Activated CD4-positive, alpha-beta memory T cell treated with anti-CD3 and anti-CD28 coated beads, Interleukin-2, amount 10 ng/mL, durations not matched to agents 7 days and 5 days (primary cell): ENCODE data around the gene SMCO2. TPM values are rescaled to one million over a fixed set of nuclear protein-coding genes. Genes with fewer than 3 reads are reported as not detected.

Experiments
- CTCF ChIA-PET: fragments of 350-600 bp; sonication (Branson Sonifier 250); formaldehyde crosslinking; loops from one replicate; lab custom pipeline; 2021; ENCODE audit warnings: antibody characterized with exemption, inconsistent platforms; lab: Charles Lee
- POLR2A ChIA-PET: fragments of 350-600 bp; sonication (Branson Sonifier 250); formaldehyde crosslinking; loops from one replicate; lab custom pipeline; 2021; ENCODE audit warnings: antibody characterized with exemption; lab: Charles Lee
- DNase-seq: peaks from one replicate; pipeline ENCODE4 v3.0.0-alpha.2; 2020
- H3K27ac Mint-ChIP-seq: one replicate; pipeline ENCODE4 v1.8.0; 2021; ENCODE audit warnings: mild to moderate bottlenecking, mixed read lengths
- H3K27me3 Mint-ChIP-seq: one replicate; pipeline ENCODE4 v1.8.0; 2021; ENCODE audit warnings: mixed read lengths
- H3K36me3 Mint-ChIP-seq: one replicate; pipeline ENCODE4 v1.8.0; 2021; ENCODE audit warnings: low read depth, mixed read lengths
- H3K4me1 Mint-ChIP-seq: one replicate; pipeline ENCODE4 v1.8.0; 2021; ENCODE audit warnings: mixed read lengths
- H3K4me3 Mint-ChIP-seq: one replicate; pipeline ENCODE4 v1.8.0; 2021; ENCODE audit warnings: mild to moderate bottlenecking, mixed read lengths
- H3K9me3 Mint-ChIP-seq: one replicate; pipeline ENCODE4 v1.8.0; 2021; ENCODE audit warnings: mixed read lengths
- total RNA-seq, 2 experiments: library from RNA; stranded (reverse); gene quantifications; one replicate each; pipeline ENCODE4 v1.2.3, GENCODE V29; 2021

SMCO2 gene
- total RNA-seq, 2 experiments from 2014 or later, result 0.38 to 0.60 TPM

DNA sequence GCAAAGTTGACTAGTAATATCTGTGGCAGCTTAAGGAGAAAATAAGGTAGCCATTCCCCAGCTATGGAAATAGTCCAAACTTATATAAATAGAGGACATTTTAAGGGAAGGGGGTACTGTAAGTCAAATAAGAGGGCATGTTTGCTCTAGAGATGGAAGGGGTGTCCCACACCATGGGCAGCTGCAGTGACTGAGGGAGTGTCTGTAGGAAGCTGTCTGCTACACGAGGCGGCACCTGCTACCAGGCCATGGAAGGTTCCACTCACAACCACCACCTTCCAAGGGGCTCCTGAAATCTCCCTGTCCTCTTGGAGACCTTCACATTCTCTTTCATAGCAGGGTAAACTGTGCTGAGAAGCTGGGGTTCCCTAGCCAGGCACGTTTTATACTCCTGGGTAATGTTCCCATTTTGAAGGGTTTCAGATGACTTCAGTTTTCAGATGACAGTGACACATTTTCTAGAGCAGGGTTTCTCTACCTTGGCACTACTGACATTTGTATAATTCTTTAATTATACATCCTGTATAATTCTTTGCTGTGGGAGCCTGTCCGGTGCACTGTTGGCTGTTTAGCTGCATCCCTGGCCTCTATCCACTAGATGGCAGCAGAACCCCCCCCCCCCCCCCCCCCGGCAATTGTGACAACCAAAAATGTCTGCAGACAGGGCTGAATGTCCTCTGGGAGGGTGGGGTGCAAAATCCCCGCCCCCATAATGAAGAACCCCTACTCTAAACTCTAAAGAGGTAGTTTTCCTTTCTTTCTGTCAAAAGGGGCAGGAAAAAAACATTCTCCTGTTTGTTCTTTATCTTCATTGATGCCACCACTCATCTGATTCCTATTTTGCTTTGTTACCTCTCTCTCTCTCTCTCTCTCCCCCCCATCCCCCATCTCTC lies 11.6 kb upstream of the SMCO2 start:
- peak; percentile 32 for DNase-seq
- H3K4me1 Mint-ChIP-seq, result peaks cover 31% of the 10 kb centered on the region
- H3K27ac Mint-ChIP-seq, result no peak overlapping the region
- peaks cover 11% of the 10 kb centered on the region for H3K36me3 Mint-ChIP-seq
- CTCF ChIA-PET, result interaction anchor here (0.7 to 2.4 kb wide), 19 partner anchors 9 to 386 kb away, joined by 3 to 8 read pairs (median 4); partner anchors contain the start of gene PPFIBP1
- H3K9me3 Mint-ChIP-seq, result no peaks in the 10 kb centered on the region
- H3K4me3 Mint-ChIP-seq, result no peak overlapping the region
- POLR2A ChIA-PET, result interaction anchor here (0.8 kb wide), 1 partner anchor 26 kb away, joined by 3 read pairs; no protein-coding TSS in a partner anchor
- H3K27me3 Mint-ChIP-seq, result peaks cover 8% of the 10 kb centered on the region

DNA sequence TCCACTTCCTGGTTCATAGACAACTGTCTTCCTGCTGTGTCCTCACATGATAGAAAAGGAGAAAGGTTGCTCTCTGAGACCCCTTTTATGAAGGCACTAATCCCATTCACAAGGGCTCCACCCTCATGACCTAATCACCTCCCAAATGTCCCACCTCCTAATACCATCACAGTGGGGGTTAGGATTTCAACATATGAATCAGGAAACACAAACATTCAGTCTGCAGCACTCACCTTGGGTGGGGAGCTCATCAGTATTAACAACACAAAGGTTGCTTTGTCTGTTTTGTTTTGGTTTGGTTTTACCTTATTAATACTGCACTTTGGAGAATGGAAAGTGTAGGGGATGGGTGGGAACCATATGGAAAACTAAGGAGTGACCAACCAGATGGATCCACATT lies 10.5 kb upstream of the SMCO2 start:
- Mint-ChIP-seq H3K4me3 (no peak overlapping the region), H3K36me3 (peaks cover 11% of the 10 kb centered on the region), H3K27ac (no peak overlapping the region), H3K9me3 (no peaks in the 10 kb centered on the region), H3K27me3 (peaks cover 10% of the 10 kb centered on the region), H3K4me1 (peaks cover 25% of the 10 kb centered on the region)
- no peak for DNase-seq
- ChIA-PET POLR2A (interaction anchor here (1.0 kb wide), 1 partner anchor 116 kb away, joined by 3 read pairs; no protein-coding TSS in a partner anchor), CTCF (interaction anchor here (0.7 to 2.4 kb wide), 6 partner anchors 14 to 269 kb away, joined by 3 to 6 read pairs (median 4); no protein-coding TSS in a partner anchor)

DNA sequence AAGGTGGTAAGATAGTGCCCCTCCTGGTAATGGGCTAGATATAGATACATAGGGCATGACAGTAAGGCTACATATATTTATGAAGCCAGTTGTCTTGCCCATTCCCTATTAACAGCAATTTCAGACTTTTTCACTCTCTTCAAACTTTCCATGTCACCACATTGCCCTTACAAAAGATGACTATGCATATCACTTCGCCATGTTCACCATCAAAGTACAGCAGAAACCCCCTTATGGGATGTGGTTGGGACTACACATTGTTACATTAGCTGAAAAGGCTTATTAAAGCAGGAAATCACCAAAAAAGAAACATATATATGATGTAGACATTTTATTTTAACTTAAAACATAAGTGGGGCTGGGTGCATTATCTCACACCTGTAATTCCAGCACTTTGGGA lies 9.8 kb upstream of the SMCO2 start:
- Mint-ChIP-seq H3K4me1 (peaks cover 18% of the 10 kb centered on the region), H3K27ac (no peak overlapping the region), H3K36me3 (peaks cover 4% of the 10 kb centered on the region), H3K9me3 (no peaks in the 10 kb centered on the region), H3K4me3 (no peak overlapping the region), H3K27me3 (peaks cover 10% of the 10 kb centered on the region)
- DNase-seq, result no peak
- CTCF ChIA-PET, result interaction anchor here (1.1 to 2.1 kb wide), 3 partner anchors 14 to 216 kb away, joined by 3 to 5 read pairs (median 3); no protein-coding TSS in a partner anchor
- POLR2A ChIA-PET, result interaction anchor here (0.8 to 1.0 kb wide), 2 partner anchors 23 to 115 kb away, joined by 3 read pairs; no protein-coding TSS in a partner anchor

DNA sequence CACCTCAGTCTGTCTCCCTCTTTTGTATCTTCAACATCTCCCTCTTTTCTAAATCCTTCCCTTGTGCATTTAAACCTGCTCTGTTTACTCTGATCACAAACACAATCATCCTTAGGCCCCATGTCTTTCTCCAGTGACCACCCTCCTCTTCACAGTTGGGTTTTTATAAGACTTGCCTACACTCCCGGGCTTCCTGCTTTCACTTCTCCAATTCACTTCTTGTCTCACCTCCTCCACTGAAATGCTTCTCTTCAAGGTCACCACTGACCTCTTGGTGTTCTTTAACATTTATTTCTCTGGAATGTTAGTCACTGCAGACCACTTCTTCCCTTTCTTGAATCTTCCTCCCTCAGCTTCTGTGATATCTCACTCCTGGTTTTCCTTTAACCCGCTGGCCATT lies 8.7 kb upstream of the SMCO2 start:
- H3K4me1 Mint-ChIP-seq, result peaks cover 16% of the 10 kb centered on the region
- H3K4me3 Mint-ChIP-seq, result no peak overlapping the region
- CTCF ChIA-PET, result interaction anchor here (1.6 kb wide), 1 partner anchor 49 kb away, joined by 3 read pairs; no protein-coding TSS in a partner anchor
- no peak overlapping the region for H3K27ac Mint-ChIP-seq
- peaks cover 10% of the 10 kb centered on the region for H3K27me3 Mint-ChIP-seq
- H3K36me3 Mint-ChIP-seq, result peaks cover 2% of the 10 kb centered on the region
- POLR2A ChIA-PET, result no interaction called here
- no peak for DNase-seq
- no peaks in the 10 kb centered on the region for H3K9me3 Mint-ChIP-seq

DNA sequence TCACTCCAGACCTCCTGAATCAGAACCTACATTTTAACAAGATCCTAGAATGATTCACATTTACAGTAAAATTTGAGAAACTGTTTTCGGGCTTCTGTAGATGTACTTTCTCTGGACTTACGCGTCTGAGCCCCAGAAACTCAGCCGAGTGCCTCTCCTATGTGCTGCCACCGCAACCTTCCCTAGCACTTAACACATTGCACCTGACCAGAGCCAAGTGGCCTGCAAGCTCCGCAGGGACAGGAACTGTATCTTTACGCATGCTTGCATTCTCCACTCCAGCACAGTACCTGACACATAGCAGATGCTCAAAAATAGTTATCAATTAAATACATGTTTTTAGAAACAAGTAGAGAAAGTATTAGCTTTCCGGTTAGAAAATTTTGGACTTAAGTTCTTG lies 1.2 kb downstream of the SMCO2 start:
- Mint-ChIP-seq H3K9me3 (no peaks in the 10 kb centered on the region), H3K27ac (no peak overlapping the region), H3K27me3 (peaks cover 5% of the 10 kb centered on the region), H3K4me3 (no peak overlapping the region), H3K36me3 (peaks cover 2% of the 10 kb centered on the region), H3K4me1 (no peaks in the 10 kb centered on the region)
- ChIA-PET POLR2A (no interaction called here), CTCF (no interaction called here)
- DNase-seq, result no peak

DNA sequence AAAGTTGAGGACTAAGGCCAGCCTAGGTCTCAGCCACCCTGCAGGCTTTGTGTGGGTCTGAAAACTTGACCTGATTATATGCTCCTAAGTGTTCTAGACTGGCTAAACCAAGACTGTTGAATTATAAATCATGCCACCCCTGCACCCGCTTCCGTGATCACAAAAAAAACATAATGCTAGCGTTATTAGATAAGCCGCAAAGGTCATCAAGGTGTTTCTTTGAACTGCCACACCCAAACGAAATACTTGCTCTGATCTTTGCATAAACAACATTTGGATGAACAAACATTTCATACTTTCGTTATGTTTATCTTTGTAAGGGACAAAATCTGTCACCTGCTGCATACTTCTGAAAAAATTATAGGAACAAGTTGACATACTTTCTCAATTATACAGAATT lies 2.5 kb downstream of the SMCO2 start:
- CTCF ChIA-PET, result interaction anchor here (0.5 kb wide), 1 partner anchor 28 kb away, joined by 4 read pairs; no protein-coding TSS in a partner anchor

DNA sequence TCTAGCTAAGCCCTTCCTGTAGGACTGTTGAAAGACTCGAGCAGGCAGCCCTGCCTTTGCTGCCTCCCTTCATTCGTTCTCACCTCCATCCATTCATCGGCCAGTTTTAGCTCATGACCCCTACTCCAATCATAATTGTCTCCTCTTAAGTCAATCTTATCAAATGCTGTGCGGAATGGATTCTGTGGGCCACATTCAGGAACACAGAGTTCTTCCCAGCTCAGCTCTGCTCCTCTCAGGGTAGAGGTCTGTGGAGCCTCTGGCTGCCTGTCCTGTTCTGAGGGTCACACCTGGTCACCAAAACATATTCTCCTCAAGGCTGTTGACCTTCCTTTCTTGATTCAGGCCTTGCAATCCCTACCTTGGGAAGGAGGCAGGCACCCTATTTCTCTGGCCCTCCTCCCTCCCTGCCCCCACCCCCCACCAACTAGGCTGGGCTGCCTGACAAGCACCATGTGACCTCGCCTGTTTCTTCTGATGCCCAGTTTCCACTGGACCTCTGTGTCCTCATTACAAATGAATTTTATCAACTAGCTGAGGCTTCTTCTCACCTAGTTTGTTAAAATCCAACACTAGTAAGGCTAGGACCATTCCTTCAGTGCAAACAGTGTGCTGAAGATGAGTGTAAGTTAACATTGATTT lies 3.5 kb downstream of the SMCO2 start:
- H3K4me3 Mint-ChIP-seq, result no peak overlapping the region
- no peaks in the 10 kb centered on the region for H3K4me1 Mint-ChIP-seq

More for the DNA sequence above, 2.5 kb downstream of the SMCO2 start:
- H3K9me3 Mint-ChIP-seq, result no peaks in the 10 kb centered on the region
- peaks cover 8% of the 10 kb centered on the region for H3K27me3 Mint-ChIP-seq
- H3K27ac Mint-ChIP-seq, result no peak overlapping the region
- H3K4me1 Mint-ChIP-seq, result no peaks in the 10 kb centered on the region
- POLR2A ChIA-PET, result no interaction called here
- no peak overlapping the region for H3K4me3 Mint-ChIP-seq
- DNase-seq, result no peak
- peaks cover 2% of the 10 kb centered on the region for H3K36me3 Mint-ChIP-seq

DNA sequence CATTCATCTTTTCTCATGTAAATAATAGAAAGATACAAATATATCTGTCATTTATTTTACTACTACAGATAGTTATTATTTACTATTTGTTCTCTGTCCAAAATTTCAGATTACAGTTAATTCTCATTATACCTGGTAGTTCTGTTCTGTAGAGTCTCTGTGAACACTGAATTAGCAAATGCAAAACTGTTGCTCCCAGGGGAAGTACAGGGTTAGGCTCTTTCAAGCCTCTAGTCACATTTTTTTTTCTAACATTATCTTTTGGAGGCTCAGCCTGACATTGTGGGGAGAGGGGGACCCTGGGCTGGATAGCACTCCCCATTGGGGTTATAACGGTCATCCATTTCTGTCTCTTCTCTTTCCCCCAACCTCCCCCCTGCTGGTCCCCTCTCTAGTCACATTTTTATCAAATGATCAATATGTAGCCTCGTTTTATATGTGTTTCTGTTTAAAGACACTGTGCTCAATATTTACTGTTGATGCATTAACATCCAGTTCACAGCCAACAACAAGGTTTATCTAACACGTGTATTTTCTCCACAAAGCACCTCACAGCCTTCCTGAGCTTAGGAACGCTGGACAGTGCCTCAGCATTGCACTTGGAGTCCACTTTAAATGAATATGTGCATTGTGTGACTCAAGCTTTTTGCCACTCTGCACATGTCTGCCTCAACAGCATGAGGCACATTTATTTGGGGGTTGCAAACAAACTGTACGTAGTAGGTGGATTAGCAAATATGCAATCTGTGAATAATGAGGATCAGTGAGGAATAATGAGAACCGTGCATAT lies 4.7 kb downstream of the SMCO2 start:
- Mint-ChIP-seq H3K4me1 (no peaks in the 10 kb centered on the region), H3K4me3 (no peak overlapping the region), H3K9me3 (no peaks in the 10 kb centered on the region), H3K27me3 (peaks cover 9% of the 10 kb centered on the region), H3K36me3 (peaks cover 2% of the 10 kb centered on the region), H3K27ac (no peak overlapping the region)
- ChIA-PET CTCF (interaction anchor here (1.2 kb wide), 1 partner anchor 15 kb away, joined by 3 read pairs; no protein-coding TSS in a partner anchor), POLR2A (no interaction called here)
- DNase-seq, result no peak

More for the DNA sequence above, 3.5 kb downstream of the SMCO2 start:
- peaks cover 2% of the 10 kb centered on the region for H3K36me3 Mint-ChIP-seq
- no peak for DNase-seq
- ChIA-PET CTCF (interaction anchor here (1.2 kb wide), 1 partner anchor 14 kb away, joined by 3 read pairs; no protein-coding TSS in a partner anchor), POLR2A (no interaction called here)
- H3K27me3 Mint-ChIP-seq, result peaks cover 9% of the 10 kb centered on the region
- H3K9me3 Mint-ChIP-seq, result no peaks in the 10 kb centered on the region
- H3K27ac Mint-ChIP-seq, result no peak overlapping the region

DNA sequence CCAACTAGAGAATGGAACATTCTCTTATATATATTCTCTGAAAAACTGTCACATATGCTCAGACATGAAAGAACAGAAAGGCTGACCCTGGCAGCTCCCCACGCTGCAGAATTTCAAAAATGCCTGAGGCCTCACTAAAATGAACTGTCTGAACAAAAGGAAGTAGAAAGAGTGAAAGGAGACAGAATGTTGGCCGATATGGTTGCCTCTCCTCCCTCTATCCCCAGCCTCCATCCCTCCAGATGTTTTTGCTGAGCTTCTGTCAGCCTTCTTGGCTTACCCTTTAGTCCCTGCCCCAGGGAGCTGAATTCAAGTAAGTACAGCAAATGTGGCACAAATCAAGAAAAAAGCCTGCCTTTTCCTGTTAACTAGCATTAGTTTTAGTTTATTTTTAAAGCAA lies 6.9 kb downstream of the SMCO2 start:
- Mint-ChIP-seq H3K36me3 (peaks cover 6% of the 10 kb centered on the region), H3K9me3 (no peaks in the 10 kb centered on the region), H3K27me3 (peaks cover 9% of the 10 kb centered on the region), H3K4me3 (no peak overlapping the region), H3K4me1 (peaks cover 5% of the 10 kb centered on the region), H3K27ac (no peak overlapping the region)
- DNase-seq, result no peak
- ChIA-PET CTCF (no interaction called here), POLR2A (no interaction called here)

DNA sequence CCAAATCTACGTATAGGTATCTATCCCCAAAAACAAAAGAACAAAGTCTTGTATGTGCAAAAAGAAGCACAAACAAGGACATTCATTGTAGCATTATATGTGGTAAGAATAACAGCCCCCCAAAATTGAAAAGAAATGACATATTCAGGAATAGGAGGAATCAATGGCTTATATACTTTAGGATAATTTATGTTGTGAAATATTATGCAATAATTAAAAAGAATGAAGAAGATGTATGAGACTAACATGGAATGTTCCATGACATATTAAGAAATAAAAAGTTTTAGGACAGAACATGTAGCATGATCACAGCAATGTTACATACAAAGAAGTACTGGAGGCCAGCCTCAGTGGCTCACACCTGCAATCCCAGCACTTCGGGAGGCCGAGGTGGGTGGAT lies 9.1 kb downstream of the SMCO2 start:
- Mint-ChIP-seq H3K27ac (no peak overlapping the region), H3K4me1 (peaks cover 19% of the 10 kb centered on the region), H3K27me3 (peaks cover 6% of the 10 kb centered on the region), H3K9me3 (no peaks in the 10 kb centered on the region), H3K4me3 (no peak overlapping the region), H3K36me3 (peaks cover 6% of the 10 kb centered on the region)
- ChIA-PET POLR2A (interaction anchor here (0.6 kb wide), 1 partner anchor 118 kb away, joined by 4 read pairs; no protein-coding TSS in a partner anchor), CTCF (no interaction called here)
- no peak for DNase-seq

DNA sequence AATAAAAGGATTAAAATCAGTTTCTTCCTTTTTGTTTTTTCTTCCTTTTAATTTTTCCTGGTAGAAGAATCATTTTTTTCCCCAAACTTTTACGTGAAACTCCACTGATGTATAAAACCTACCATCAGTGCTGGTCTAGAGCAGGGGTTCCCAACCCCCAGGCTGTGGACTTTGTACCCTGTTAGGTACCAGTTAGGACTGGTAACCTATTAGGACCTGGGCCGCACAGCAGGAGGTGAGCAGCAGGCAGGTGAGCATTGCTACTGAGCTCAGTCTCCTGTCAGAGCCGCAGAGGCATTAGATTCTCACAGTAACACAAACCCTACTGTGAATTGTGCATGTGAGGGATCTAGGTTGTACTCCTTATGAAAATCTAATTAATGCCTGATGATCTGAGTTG lies 10.1 kb downstream of the SMCO2 start:
- Mint-ChIP-seq H3K4me3 (no peak overlapping the region), H3K27ac (no peak overlapping the region), H3K4me1 (peaks cover 28% of the 10 kb centered on the region), H3K27me3 (peaks cover 6% of the 10 kb centered on the region), H3K9me3 (no peaks in the 10 kb centered on the region), H3K36me3 (peaks cover 6% of the 10 kb centered on the region)
- ChIA-PET CTCF (no interaction called here), POLR2A (no interaction called here)
- no peak for DNase-seq

DNA sequence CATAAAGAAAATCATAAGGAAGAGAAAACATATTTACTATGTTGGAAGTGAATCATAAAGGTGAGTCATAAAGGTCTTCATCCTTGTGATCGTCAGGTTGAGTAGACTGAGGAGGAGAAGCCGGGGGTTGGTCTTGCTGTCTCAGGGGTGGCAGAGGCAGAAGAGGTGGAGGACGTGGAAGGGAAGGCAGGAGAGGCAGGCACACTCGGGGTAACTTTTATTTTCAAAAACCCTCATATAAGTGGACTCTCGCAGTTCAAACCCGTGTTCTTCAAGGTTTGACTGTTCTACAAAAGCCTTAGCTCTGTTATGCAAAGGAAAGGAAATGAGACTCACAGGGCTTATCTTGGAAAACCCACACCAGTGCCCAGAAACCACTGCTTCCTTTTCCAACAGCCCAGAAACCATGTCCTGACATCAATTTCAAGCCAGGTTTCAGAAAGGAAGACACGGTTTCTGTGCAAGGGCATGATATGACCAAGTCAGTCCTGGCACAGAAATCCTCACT lies 14.0 kb downstream of the SMCO2 start:
- Mint-ChIP-seq H3K27ac (peak overlapping the region; percentile 50), H3K27me3 (peaks cover 6% of the 10 kb centered on the region), H3K4me3 (peak overlapping the region; percentile 51), H3K4me1 (peaks cover 54% of the 10 kb centered on the region), H3K9me3 (no peaks in the 10 kb centered on the region), H3K36me3 (peaks cover 19% of the 10 kb centered on the region)
- CTCF ChIA-PET, result interaction anchor here (1.3 to 1.6 kb wide), 2 partner anchors 26 to 64 kb away, joined by 3 to 4 read pairs; partner anchors contain the start of gene PPFIBP1
- DNase-seq, result peak; percentile 60
- POLR2A ChIA-PET, result interaction anchor here (0.6 to 1.2 kb wide), 4 partner anchors 24 to 287 kb away, joined by 3 to 4 read pairs (median 3); no protein-coding TSS in a partner anchor
